OCI-LY1 (cell line): ENCODE data around the gene SSBP4.

Experiments
- H2AFZ ChIP-seq: fragments of 200-600 bp; sonication (generic), shearing (Covaris generic); 2 replicates; pipeline ENCODE4 v1.6.0; 2014; ENCODE audit warnings: antibody characterized with exemption, mild to moderate bottlenecking, low read length
- H3F3A ChIP-seq: fragments of 200-600 bp; sonication (generic), shearing (Covaris generic); 2 replicates; pipeline ENCODE4 v1.6.0; 2014; ENCODE audit warnings: mild to moderate bottlenecking, antibody characterized with exemption, low read length, moderate library complexity; ENCODE audit not compliant: insufficient read depth
- H3K27ac ChIP-seq: fragments of 200-600 bp; sonication (generic); 2 replicates; pipeline ENCODE4 v1.5.1; 2014; ENCODE audit warnings: low read length, mixed run types, mild to moderate bottlenecking, low read depth; ENCODE audit not compliant: poor library complexity, severe bottlenecking
- H3K27me3 ChIP-seq: fragments of 200-600 bp; sonication (generic); 2 replicates; pipeline ENCODE4 v1.6.0; 2014; ENCODE audit warnings: antibody characterized with exemption, mild to moderate bottlenecking, low read length, moderate library complexity; ENCODE audit not compliant: insufficient read depth
- H3K36me3 ChIP-seq: fragments of 200-600 bp; sonication (generic); 2 replicates; pipeline ENCODE4 v1.6.1; 2014; ENCODE audit warnings: mild to moderate bottlenecking, antibody characterized with exemption, low read length, moderate library complexity, mixed read lengths; ENCODE audit not compliant: insufficient read depth
- H3K4me1 ChIP-seq: fragments of 200-600 bp; sonication (generic); 2 replicates; pipeline ENCODE4 v1.5.1; 2014; ENCODE audit warnings: mild to moderate bottlenecking, low read length, moderate library complexity; ENCODE audit not compliant: insufficient read depth, severe bottlenecking
- H3K4me2 ChIP-seq: fragments of 200-600 bp; sonication (generic), shearing (Covaris generic); 2 replicates; pipeline ENCODE4 v1.6.1; 2014; ENCODE audit warnings: low read length
- H3K4me3 ChIP-seq: fragments of 200-600 bp; sonication (generic); 2 replicates; pipeline ENCODE4 v1.5.1; 2014; ENCODE audit warnings: low read length, low read depth, mild to moderate bottlenecking, mixed read lengths; ENCODE audit not compliant: poor library complexity, severe bottlenecking
- H3K79me2 ChIP-seq: fragments of 200-600 bp; shearing (Covaris generic); 2 replicates; pipeline ENCODE4 v1.6.1; 2016; ENCODE audit warnings: mixed run types, low read length, mixed read lengths; ENCODE audit not compliant: insufficient read depth
- H3K9ac ChIP-seq: fragments of 200-600 bp; sonication (generic), shearing (Covaris generic); 2 replicates; pipeline ENCODE4 v1.6.1; 2014; ENCODE audit warnings: mild to moderate bottlenecking, low read length, mixed read lengths
- H3K9me2 ChIP-seq: fragments of 200-600 bp; sonication (generic), shearing (Covaris generic); 2 replicates; pipeline ENCODE4 v1.6.1; 2014; ENCODE audit warnings: low read depth, mild to moderate bottlenecking, low read length, mixed read lengths
- H3K9me3 ChIP-seq: fragments of 200-600 bp; shearing (Covaris generic); 2 replicates; pipeline ENCODE4 v1.6.1; 2014; ENCODE audit warnings: low read length, mixed read lengths
- H4K20me1 ChIP-seq: fragments of 200-600 bp; sonication (generic), shearing (Covaris generic); 2 replicates; pipeline ENCODE4 v1.6.0; 2016; ENCODE audit warnings: mild to moderate bottlenecking, low read length; ENCODE audit not compliant: insufficient read depth
- CTCF ChIP-seq: fragments of 200-600 bp; sonication (generic), shearing (Covaris generic); IDR thresholded peaks from 2 replicates; pipeline ENCODE4 v1.5.1; 2017; ENCODE audit warnings: mild to moderate bottlenecking, antibody characterized with exemption, low read length, moderate library complexity, mixed read lengths
- EZH2 ChIP-seq: fragments of 200-600 bp; sonication (generic), shearing (Covaris generic); IDR thresholded peaks from 2 replicates; pipeline ENCODE4 v1.8.0; 2017; ENCODE audit warnings: borderline replicate concordance, mixed run types, mild to moderate bottlenecking, antibody characterized with exemption, low read length, moderate library complexity, mixed read lengths

The SSBP4 gene

GRCh38 chr19:18469069-18469846 is 50.1 kb downstream of the SSBP4 start:
- H3K9me3 ChIP-seq, result no peaks in the 10 kb centered on the region

GRCh38 chr19:18470787-18471186 is 51.6 kb downstream of the SSBP4 start:
- TF ChIP-seq CTCF, result no peak
- no peak for TF ChIP-seq EZH2
- no peaks in the 10 kb centered on the region for H4K20me1 ChIP-seq
- no peak overlapping the region for H2AFZ ChIP-seq
- H3K4me3 ChIP-seq, result no peak overlapping the region
- H3K9ac ChIP-seq, result no peak overlapping the region
- H3K27me3 ChIP-seq, result no peaks in the 10 kb centered on the region
- no peak overlapping the region for H3K4me2 ChIP-seq
- H3K9me3 ChIP-seq, result no peaks in the 10 kb centered on the region
- H3K36me3 ChIP-seq, result no peaks in the 10 kb centered on the region
- no peaks in the 10 kb centered on the region for H3K79me2 ChIP-seq
- H3K9me2 ChIP-seq, result no peaks in the 10 kb centered on the region
- no peaks in the 10 kb centered on the region for H3K4me1 ChIP-seq
- H3K27ac ChIP-seq, result no peak overlapping the region
- H3F3A ChIP-seq, result no peaks in the 10 kb centered on the region

More at GRCh38 chr19:18469069-18469846, 50.1 kb downstream of the SSBP4 start:
- Histone ChIP-seq H4K20me1 (no peaks in the 10 kb centered on the region), H2AFZ (no peak overlapping the region), H3K27ac (no peak overlapping the region), H3K36me3 (peaks cover 10% of the 10 kb centered on the region), H3K4me3 (no peak overlapping the region), H3K9me2 (no peaks in the 10 kb centered on the region), H3K79me2 (no peaks in the 10 kb centered on the region), H3K27me3 (no peaks in the 10 kb centered on the region), H3K4me1 (no peaks in the 10 kb centered on the region), H3F3A (no peaks in the 10 kb centered on the region), H3K9ac (no peak overlapping the region), H3K4me2 (no peak overlapping the region)
- TF ChIP-seq CTCF, result peak; percentile 77
- TF ChIP-seq EZH2, result no peak

- H3K9ac ChIP-seq, result no peak overlapping the region
- no peaks in the 10 kb centered on the region for H4K20me1 ChIP-seq
- H3K36me3 ChIP-seq, result no peaks in the 10 kb centered on the region
- no peak overlapping the region for H3K4me3 ChIP-seq
- TF ChIP-seq EZH2, result no peak
- TF ChIP-seq CTCF, result no peak
- no peak overlapping the region for H3K27ac ChIP-seq
- H2AFZ ChIP-seq, result no peak overlapping the region
- no peak overlapping the region for H3K4me2 ChIP-seq
- no peaks in the 10 kb centered on the region for H3K79me2 ChIP-seq
- H3K4me1 ChIP-seq, result no peaks in the 10 kb centered on the region
- no peaks in the 10 kb centered on the region for H3K9me2 ChIP-seq
- H3K9me3 ChIP-seq, result no peaks in the 10 kb centered on the region
- H3K27me3 ChIP-seq, result no peaks in the 10 kb centered on the region
- no peaks in the 10 kb centered on the region for H3F3A ChIP-seq
Measured at GRCh38 chr19:18473003-18473705, 54.0 kb downstream of the SSBP4 start.
